H9 (cell line): ENCODE measurements around the gene WFIKKN2. TPM values are rescaled to one million over a fixed set of nuclear protein-coding genes. Genes with fewer than 3 reads are reported as not detected.
A peak's percentile ranks its signal among the peaks of the same experiment; 100 is the strongest.

ENCODE experiments used
- DNase-seq: peaks from one replicate; pipeline ENCODE4 v3.0.0-alpha.2; 2017
- H2AFZ ChIP-seq: one replicate; pipeline ENCODE4 v1.6.1; 2013; ENCODE audit warnings: mild to moderate bottlenecking, low read length, control low read depth, moderate library complexity
- H2AK5ac ChIP-seq: 2 replicates; pipeline ENCODE4 v1.6.1; 2013; ENCODE audit warnings: low read length, control low read depth, mixed read lengths; ENCODE audit not compliant: insufficient read length
- H2BK120ac ChIP-seq: one replicate; pipeline ENCODE4 v1.6.1; 2013; ENCODE audit warnings: low read depth, mild to moderate bottlenecking, low read length, control low read depth, inconsistent platforms; ENCODE audit not compliant: poor library complexity, severe bottlenecking
- H2BK12ac ChIP-seq: 2 replicates; pipeline ENCODE4 v1.6.1; 2013; ENCODE audit warnings: low read length, control low read depth, mixed read lengths, low read depth; ENCODE audit not compliant: insufficient read length
- H2BK15ac ChIP-seq: 2 replicates; pipeline ENCODE4 v1.6.1; 2013; ENCODE audit warnings: low read depth, low read length, control low read depth
- H2BK20ac ChIP-seq: one replicate; pipeline ENCODE4 v1.6.1; 2013; ENCODE audit warnings: low read depth, mild to moderate bottlenecking, low read length, control low read depth, inconsistent platforms; ENCODE audit not compliant: poor library complexity, severe bottlenecking
- H2BK5ac ChIP-seq: 2 replicates; pipeline ENCODE4 v1.6.1; 2013; ENCODE audit warnings: low read length, control low read depth, mixed read lengths; ENCODE audit not compliant: insufficient read length
- H3K14ac ChIP-seq: 2 replicates; pipeline ENCODE4 v1.6.1; 2013; ENCODE audit warnings: low read length, control low read depth; ENCODE audit not compliant: insufficient read depth
- H3K18ac ChIP-seq: 2 replicates; pipeline ENCODE4 v1.6.1; 2013; ENCODE audit warnings: low read depth, mild to moderate bottlenecking, mixed read lengths, low read length, control low read depth; ENCODE audit not compliant: insufficient read length
- H3K23ac ChIP-seq: 2 replicates; pipeline ENCODE4 v1.6.1; 2013; ENCODE audit warnings: low read length, control low read depth, mixed read lengths, low read depth; ENCODE audit not compliant: insufficient read length
- H3K23me2 ChIP-seq: 2 replicates; pipeline ENCODE4 v1.6.1; 2013; ENCODE audit warnings: low read depth, mild to moderate bottlenecking, mixed read lengths, low read length, control low read depth; ENCODE audit not compliant: insufficient read length, poor library complexity, severe bottlenecking
- H3K27ac ChIP-seq: 2 replicates; pipeline ENCODE4 v1.5.1; 2013; ENCODE audit warnings: low read length, control low read depth, mixed read lengths, low read depth; ENCODE audit not compliant: insufficient read length
- H3K27me3 ChIP-seq: 2 replicates; pipeline ENCODE4 v1.6.1; 2013; ENCODE audit warnings: low read length, control low read depth, inconsistent platforms; ENCODE audit not compliant: insufficient read depth
- H3K4ac ChIP-seq: 2 replicates; pipeline ENCODE4 v1.6.1; 2013; ENCODE audit warnings: low read depth, mild to moderate bottlenecking, control low read depth, inconsistent platforms, low read length, moderate library complexity
- H3K4me1 ChIP-seq: 2 replicates; pipeline ENCODE4 v1.6.1; 2013; ENCODE audit warnings: low read length, control low read depth, inconsistent platforms; ENCODE audit not compliant: insufficient read depth
- H3K4me2 ChIP-seq: 2 replicates; pipeline ENCODE4 v1.6.1; 2013; ENCODE audit warnings: low read length, control low read depth, mixed read lengths; ENCODE audit not compliant: insufficient read length, insufficient read depth
- H3K56ac ChIP-seq: 2 replicates; pipeline ENCODE4 v1.6.1; 2013; ENCODE audit warnings: low read depth, mild to moderate bottlenecking, mixed read lengths, low read length, control low read depth; ENCODE audit not compliant: insufficient read length
- H3K79me1 ChIP-seq: 2 replicates; pipeline ENCODE4 v1.6.1; 2013; ENCODE audit warnings: low read depth, mild to moderate bottlenecking, moderate library complexity, low read length, control low read depth, inconsistent platforms; ENCODE audit not compliant: insufficient read depth, poor library complexity, severe bottlenecking
- H3K79me2 ChIP-seq: 2 replicates; pipeline ENCODE4 v1.6.1; 2013; ENCODE audit warnings: low read length, control low read depth, inconsistent platforms; ENCODE audit not compliant: insufficient read depth
- H3K9ac ChIP-seq: 2 replicates; pipeline ENCODE4 v1.6.1; 2013; ENCODE audit warnings: low read length, control low read depth, mixed read lengths; ENCODE audit not compliant: insufficient read length; ENCODE audit errors: extremely low read depth
- H3K9me3 ChIP-seq: one replicate; pipeline ENCODE4 v1.6.1; 2013; ENCODE audit warnings: low read depth, low read length, inconsistent platforms; ENCODE audit not compliant: control insufficient read depth
- H3T11ph ChIP-seq: one replicate; pipeline ENCODE4 v1.6.1; 2013; ENCODE audit warnings: mild to moderate bottlenecking, low read length, control low read depth, inconsistent platforms
- H4K20me1 ChIP-seq: one replicate; pipeline ENCODE4 v1.6.1; 2013; ENCODE audit not compliant: control insufficient read depth, insufficient read length, insufficient read depth
- H4K5ac ChIP-seq: 2 replicates; pipeline ENCODE4 v1.6.1; 2013; ENCODE audit warnings: low read depth, mild to moderate bottlenecking, mixed read lengths, low read length, control low read depth; ENCODE audit not compliant: insufficient read length
- H4K8ac ChIP-seq: replicated peaks from 2 replicates; pipeline ENCODE4 v1.6.1; 2013; ENCODE audit warnings: low read length, control low read depth, mixed read lengths, low read depth; ENCODE audit not compliant: insufficient read length
- H4K91ac ChIP-seq: 2 replicates; pipeline ENCODE4 v1.6.1; 2013; ENCODE audit warnings: low read depth, mild to moderate bottlenecking, moderate library complexity, mixed read lengths, low read length, control low read depth; ENCODE audit not compliant: insufficient read length
- H3K27ac Mint-ChIP-seq, 3 experiments: 2 replicates in 2 of 3; 3 replicates in 1 of 3; pipeline ENCODE4 v1.8.0; 2020 to 2021; ENCODE audit warnings: mixed read lengths in 3 of 3, mild to moderate bottlenecking in 1 of 3, moderate library complexity in 1 of 3
- H3K27me3 Mint-ChIP-seq: 2 replicates; pipeline ENCODE4 v1.8.0; 2021; ENCODE audit warnings: low read depth, mild to moderate bottlenecking, moderate library complexity, mixed read lengths
- H3K36me3 Mint-ChIP-seq, 3 experiments: 2 replicates in 2 of 3; 3 replicates in 1 of 3; pipeline ENCODE4 v1.8.0; 2020 to 2021; ENCODE audit warnings: low read depth in 3 of 3, mixed read lengths in 3 of 3; ENCODE audit not compliant: insufficient read depth in 1 of 3
- H3K4me1 Mint-ChIP-seq, 2 experiments: 2 replicates each; pipeline ENCODE4 v1.8.0; 2020; ENCODE audit warnings: mixed read lengths in 2 of 2
- H3K4me3 Mint-ChIP-seq, 2 experiments: 2 replicates in 1 of 2; 3 replicates in 1 of 2; pipeline ENCODE4 v1.8.0; 2020 to 2021; ENCODE audit warnings: mild to moderate bottlenecking in 2 of 2, mixed read lengths in 2 of 2, moderate library complexity in 1 of 2
- H3K9me3 Mint-ChIP-seq, 2 experiments: 2 replicates in 1 of 2; 3 replicates in 1 of 2; pipeline ENCODE4 v1.8.0; 2020; ENCODE audit warnings: mild to moderate bottlenecking in 2 of 2, mixed read lengths in 2 of 2, moderate library complexity in 1 of 2
- WGBS: extraction: QIAGEN DNeasy Blood & Tissue Kit; methylation state at CpG from one replicate; pipeline ENCODE4 v1.1.7; 2013; ENCODE audit warnings: missing lambda C conversion rate, low lambda C conversion rate, mixed read lengths; ENCODE audit not compliant: insufficient read length; ENCODE audit errors: extremely low coverage; 5-methylcytosine and 5-hydroxymethylcytosine counted together
- total RNA-seq: library from RNA; stranded (reverse); gene quantifications from 2 replicates; pipeline ENCODE4 v1.2.1, GENCODE V29; 2021
- TF ChIP-seq, protein P1 (sequence below): fragments of 200-600 bp; sonication (generic); conservative IDR thresholded peaks from 3 replicates; pipeline ENCODE4 v1.8.0; 2021; ENCODE audit warnings: antibody characterized with exemption, mild to moderate bottlenecking

WFIKKN2 gene
- total RNA-seq, 1 experiment from 2014 or later, result 1.1 TPM

DNA sequence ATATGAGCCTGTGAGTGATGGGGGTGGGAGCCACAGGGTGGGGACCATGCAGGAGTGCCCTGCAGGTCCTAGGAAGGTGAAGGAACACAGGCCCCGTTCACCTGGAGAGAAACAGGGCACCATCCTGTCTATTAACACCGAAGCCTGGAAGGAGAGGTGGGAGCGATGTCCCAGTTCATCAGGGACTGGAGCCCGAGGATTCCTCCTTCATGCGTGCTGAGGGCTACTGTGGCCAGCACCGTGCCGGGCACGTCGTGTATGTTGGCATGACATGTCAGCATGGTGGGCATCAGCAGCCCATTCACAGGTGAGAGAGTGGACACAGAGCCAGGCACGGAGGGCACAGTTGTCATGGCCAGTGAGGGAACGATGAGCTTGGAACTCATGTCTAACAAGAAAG, 1.4 kb downstream of the WFIKKN2 start:
- H3K36me3 Mint-ChIP-seq, result no peaks in the 10 kb centered on the region; a peak in 2 of 7 replicates
- Histone ChIP-seq H3K27ac (no peak overlapping the region), H3K23ac (no peak overlapping the region), H4K91ac (no peak overlapping the region), H3K27me3 (no peaks in the 10 kb centered on the region), H2BK12ac (no peak overlapping the region), H2BK20ac (no peak overlapping the region), H3K23me2 (no peaks in the 10 kb centered on the region), H3K4ac (no peak overlapping the region), H2BK5ac (no peak overlapping the region), H3K56ac (no peak overlapping the region), H4K5ac (no peak overlapping the region), H2AK5ac (no peak overlapping the region), H4K8ac (no peak overlapping the region), H2BK15ac (no peak overlapping the region), H3K4me1 (no peaks in the 10 kb centered on the region), H2BK120ac (no peak overlapping the region), H3K9me3 (no peaks in the 10 kb centered on the region), H3K79me2 (no peaks in the 10 kb centered on the region), H4K20me1 (no peaks in the 10 kb centered on the region), H3K14ac (no peak overlapping the region), H3K18ac (no peak overlapping the region), H2AFZ (no peak overlapping the region), H3T11ph (no peak overlapping the region), H3K9ac (no peak overlapping the region), H3K79me1 (no peaks in the 10 kb centered on the region), H3K4me2 (no peak overlapping the region)
- H3K4me1 Mint-ChIP-seq, result peaks cover 40 to 64% of the 10 kb centered on the region in 2 experiments
- TF ChIP-seq, protein P1, sequence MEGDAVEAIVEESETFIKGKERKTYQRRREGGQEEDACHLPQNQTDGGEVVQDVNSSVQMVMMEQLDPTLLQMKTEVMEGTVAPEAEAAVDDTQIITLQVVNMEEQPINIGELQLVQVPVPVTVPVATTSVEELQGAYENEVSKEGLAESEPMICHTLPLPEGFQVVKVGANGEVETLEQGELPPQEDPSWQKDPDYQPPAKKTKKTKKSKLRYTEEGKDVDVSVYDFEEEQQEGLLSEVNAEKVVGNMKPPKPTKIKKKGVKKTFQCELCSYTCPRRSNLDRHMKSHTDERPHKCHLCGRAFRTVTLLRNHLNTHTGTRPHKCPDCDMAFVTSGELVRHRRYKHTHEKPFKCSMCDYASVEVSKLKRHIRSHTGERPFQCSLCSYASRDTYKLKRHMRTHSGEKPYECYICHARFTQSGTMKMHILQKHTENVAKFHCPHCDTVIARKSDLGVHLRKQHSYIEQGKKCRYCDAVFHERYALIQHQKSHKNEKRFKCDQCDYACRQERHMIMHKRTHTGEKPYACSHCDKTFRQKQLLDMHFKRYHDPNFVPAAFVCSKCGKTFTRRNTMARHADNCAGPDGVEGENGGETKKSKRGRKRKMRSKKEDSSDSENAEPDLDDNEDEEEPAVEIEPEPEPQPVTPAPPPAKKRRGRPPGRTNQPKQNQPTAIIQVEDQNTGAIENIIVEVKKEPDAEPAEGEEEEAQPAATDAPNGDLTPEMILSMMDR, result no peak
- DNase-seq, result peak; percentile 23
- no peak overlapping the region for H3K4me3 Mint-ChIP-seq
- no peak overlapping the region for H3K27ac Mint-ChIP-seq
- H3K9me3 Mint-ChIP-seq, result no peaks in the 10 kb centered on the region
- no CpG with 5 or more reads among the region's 11 CpGs for WGBS
- H3K27me3 Mint-ChIP-seq, result no peaks in the 10 kb centered on the region
